Femur (tissue), 1 donor: ENCODE data around the gene BLACAT1.
"Not testable (repeated sequence)": the region's sequence is repeated elsewhere in the genome, so short reads cannot be mapped to it uniquely, and the experiment has no call there.

Source experiments
- DNase-seq: peaks from one replicate; pipeline ENCODE4 v3.0.0-alpha.2; 2017

Gene BLACAT1

DNA sequence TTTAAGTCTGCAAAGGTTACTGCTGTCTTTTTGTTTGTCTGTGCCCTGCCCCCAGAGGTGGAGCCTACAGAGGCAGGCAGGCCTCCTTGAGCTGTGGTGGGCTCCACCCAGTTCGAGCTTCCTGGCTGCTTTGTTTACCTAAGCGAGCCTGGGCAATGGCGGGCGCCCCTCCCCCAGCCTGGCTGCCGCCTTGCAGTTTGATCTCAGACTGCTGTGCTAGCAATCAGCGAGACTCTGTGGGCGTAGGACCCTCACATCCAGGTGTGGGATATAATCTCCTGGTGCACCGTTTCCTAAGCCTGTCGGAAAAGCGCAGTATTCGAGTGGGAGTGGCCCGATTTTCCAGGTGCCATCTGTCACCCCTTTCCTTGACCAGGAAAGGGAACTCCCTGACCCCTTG lies 49.6 kb downstream of the BLACAT1 start:
- DNase-seq, result not testable (repeated sequence)
